C1 segment of cervical spinal cord (tissue), 14 donors: ENCODE measurements around the gene EFEMP2.

Experiments used
- DNase-seq, 14 donors: peaks; one replicate each; lab custom pipeline; 2025; lab: John Stamatoyannopoulos, UW

Gene EFEMP2

DNA sequence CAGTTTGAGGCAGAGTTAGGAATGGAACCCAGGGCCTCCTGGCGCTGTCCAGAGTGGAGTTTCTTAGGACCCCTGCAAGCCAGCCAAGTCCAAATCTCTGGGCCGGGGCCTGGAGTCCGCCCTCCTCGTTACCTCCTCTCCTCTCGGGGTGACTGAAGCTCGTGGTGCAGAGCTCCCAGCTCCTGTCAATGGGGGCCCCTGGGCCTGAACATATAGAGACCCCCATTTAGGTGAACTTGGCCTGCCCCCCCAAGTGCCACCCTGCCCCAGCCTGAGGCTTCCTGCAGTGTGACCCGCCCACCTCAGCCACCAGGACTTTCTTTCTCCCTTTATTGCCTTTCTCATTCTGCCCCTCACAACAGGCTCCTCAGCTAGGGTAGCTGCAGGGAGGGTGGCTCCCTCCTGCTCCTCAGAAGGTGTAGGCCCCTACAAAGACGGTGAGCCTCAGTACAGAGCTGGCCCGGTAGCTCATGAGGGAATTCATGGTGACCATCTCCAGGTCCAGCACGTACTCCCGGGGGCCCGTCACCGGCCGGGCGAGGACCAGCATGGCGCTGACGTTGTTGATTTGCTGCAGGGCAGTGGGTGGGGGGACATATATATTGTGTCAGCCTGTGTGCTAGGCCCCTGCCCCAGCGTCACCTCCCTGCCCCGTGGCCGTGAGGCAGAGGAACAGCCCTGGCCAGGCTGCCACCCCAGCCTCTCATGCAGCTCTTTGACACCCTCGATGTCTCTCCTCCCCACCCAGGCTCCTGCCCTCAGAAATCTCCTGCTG lies 5.9 kb downstream of the EFEMP2 start:
- no peak for DNase-seq

DNA sequence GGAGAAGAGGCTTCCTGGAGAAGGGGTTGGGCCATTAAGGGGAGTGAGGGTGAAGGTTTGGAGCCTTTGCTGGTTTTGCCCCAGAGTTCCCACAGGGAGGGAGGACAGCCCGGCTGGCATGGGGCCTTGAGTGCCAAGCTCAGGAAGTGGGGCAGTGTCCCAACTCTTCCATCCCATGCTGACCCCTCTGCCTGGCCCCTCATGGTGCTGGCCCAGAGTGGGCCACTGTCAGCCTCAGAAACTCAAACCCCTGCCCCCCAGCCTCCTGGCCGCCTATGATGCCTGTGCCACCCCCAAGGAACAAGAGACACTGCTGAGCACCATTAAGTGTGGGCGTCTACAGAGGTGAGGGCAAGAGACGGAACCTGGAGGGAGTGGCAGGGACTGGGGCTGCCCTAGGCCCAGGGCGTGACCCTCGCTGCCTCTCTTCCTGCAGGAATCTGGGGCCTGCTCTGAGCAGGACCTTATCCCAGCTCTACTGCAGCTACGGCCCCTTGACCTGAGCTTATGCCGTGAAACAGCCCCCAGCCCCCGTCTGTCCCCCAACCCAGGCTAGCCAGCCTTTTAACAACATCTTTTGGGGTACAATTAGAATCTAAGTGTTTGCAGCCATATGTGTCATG lies 6.9 kb downstream of the EFEMP2 start:
- DNase-seq = no peak

DNA sequence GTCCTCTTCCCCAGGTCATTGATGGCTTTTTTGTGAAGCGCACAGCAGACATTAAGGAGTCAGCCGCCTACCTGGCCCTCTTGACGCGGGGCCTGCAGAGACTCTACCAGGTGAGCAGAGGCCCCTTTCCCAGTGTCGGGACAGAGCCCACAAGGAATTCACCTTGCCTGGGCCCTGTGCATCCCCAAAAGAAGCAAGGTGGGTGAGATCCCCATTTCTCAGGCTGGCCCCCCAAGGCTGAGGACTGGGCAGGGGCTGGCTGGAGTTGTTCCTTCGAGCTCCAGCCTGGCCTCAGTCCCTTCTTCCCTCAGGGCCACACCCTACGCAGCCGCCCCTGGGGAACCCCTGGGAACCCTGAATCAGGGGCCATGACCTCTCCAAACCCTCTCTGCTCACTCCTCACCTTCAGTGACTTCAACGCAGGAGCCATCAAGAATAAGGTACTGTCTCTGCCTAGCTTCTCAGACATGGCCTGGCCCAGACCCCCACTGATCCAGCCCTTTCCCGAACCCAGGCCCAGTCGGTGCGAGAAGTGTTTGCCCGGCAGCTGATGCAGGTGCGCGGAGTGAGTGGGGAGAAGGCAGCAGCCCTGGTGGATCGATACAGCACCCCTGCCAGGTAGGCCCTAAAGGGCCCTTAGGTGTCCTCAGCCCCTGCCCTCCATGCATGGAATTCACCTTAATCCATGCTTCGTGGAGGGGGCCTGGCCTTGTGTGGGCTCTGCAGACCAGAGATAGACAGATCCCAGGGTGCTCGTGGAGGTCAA lies 7.7 kb downstream of the EFEMP2 start:
- DNase-seq = no peak

DNA sequence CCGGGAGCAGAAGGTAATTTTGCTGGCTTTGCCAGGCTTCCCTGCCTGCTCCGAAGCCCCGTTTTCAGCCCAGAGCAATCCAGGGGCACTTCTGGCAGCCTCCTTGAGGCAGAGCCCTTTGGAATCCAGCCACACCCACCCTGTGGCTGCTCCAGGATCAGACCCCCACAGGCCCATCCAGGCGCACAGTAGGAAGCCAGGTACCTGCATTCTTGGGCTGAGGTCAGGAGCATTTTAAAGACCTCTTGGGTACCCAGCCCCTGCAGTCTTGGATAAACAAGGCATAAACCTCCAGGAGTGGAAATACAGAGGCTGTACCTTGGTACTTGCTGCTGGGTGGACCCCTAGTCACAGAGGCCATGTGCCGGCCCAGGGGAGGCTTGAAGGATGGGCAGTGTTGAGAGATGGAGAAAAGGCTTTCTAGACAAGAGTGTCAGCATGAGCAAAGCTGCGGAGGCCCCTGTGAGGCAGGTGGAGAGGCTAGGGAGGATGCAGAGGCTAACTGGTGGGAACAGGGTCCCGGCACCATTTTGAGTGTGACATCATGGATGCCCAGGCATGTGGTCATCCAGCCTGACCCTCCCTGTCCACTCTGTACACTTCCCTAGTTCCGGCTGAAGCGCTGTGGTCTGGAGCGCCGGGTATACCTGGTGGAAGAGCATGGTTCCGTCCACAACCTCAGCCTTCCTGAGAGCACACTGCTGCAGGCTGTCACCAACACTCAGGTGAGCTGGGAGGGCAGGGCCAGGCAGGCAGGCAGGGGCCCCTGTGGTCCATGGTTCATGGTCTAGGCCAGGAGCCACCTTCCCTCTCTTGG lies 8.5 kb downstream of the EFEMP2 start:
- DNase-seq = no peak

DNA sequence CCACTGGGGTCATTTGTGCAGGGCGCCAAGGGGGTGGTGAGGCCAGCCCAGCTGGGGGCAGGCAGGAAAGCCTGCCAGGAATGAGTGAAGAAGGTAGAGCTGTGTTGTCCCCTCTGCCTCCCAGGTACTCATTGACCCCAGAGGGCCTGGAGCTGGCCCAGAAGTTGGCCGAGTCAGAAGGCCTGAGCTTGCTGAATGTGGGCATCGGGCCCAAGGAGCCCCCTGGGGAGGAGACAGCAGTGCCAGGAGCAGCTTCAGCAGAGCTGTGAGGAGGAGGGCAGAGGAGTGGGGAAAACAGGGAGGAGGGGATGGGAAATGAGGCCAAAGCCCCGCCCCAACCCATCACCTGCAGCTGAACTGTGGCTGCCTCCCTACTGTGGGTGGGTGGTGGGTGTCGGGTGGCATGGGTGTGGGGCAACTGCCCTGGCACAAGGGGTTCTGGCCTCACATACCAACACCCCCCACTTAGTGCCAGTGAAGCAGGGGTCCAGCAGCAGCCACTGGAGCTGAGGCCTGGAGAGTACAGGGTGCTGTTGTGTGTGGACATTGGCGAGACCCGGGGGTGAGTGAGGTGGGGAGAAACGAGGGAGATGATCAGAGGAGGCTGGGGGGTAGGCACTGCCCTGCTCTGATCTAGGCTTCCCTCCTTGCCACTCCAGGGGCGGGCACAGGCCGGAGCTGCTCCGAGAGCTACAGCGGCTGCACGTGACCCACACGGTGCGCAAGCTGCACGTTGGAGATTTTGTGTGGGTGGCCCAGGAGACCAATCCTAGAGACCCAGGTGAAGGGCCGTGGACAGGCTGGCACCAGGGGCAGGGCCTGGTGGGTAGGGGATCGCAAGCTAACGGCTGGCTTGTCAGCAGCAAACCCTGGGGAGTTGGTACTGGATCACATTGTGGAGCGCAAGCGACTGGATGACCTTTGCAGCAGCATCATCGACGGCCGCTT lies 9.4 kb downstream of the EFEMP2 start:
- DNase-seq = no peak

DNA sequence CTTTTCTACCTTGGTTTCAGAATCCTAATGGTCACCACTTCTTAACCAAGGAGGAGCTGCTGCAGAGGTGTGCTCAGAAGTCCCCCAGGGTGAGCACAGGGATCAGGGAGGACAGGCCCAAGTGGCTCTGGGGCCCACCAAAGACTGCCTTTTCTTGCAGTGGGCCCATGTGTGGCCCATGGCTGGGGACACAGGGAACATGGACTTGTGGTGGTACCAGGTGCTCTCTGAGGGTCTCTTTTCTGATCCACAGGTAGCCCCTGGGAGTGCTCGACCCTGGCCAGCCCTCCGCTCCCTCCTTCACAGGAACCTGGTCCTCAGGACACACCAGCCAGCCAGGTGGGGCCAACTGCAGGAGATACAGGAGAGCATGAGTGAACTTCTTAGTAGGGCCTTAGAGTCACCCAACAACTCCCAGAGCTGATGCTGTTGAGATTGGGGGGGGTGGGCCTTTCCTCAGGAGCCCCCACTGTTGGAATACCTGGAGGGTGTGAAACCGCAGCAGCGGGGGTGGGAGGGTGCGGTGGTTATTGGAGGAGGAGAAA lies 10.3 kb downstream of the EFEMP2 start:
- no peak for DNase-seq

DNA sequence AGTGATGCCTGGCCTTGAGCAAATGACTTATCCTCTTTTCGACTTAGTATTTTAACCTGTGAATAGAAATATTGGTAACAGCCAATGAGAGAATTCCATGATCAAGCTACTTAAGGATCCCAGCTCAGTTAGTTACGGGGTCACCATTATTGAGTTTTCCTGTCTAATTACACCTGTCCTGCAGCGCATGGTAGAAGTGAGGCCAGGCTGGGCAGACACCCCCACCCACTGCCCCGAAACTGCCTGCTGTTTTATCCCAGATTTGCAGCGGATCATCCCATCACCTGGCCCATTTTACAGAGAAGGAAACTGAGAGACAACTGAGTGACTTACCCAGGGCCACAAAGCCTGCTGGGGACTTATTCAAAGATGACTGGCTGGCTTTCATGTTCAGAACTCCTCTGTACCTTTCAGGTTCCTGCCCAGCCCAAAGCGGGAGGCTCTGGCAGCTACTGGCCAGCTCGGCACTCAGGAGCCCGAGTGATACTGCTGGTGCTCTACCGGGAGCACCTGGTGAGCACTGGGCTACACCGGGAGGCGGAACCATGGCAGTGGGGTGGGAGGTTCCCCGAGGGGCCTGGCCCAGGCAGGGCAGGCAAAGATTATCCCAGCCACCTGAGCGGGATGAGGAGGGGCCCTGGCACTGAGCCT lies 10.9 kb downstream of the EFEMP2 start:
- DNase-seq = no peak

DNA sequence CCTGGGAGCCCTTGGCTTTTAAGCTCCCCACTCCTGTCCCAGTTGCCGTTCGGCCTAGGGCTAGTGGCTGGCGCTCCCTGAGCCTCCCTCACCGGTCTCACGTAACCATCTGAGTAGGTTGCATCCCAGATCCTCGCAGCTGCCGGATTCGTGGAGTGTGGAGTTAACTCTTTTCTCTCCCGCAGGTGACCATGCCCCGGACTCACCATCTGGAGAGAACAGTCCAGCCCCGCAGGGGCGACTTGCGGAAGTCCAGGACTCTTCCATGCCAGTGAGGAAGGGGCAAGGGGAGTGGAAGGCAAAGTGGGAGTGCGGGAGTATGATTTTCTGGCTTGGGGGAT lies 11.5 kb downstream of the EFEMP2 start:
- no peak for DNase-seq

DNA sequence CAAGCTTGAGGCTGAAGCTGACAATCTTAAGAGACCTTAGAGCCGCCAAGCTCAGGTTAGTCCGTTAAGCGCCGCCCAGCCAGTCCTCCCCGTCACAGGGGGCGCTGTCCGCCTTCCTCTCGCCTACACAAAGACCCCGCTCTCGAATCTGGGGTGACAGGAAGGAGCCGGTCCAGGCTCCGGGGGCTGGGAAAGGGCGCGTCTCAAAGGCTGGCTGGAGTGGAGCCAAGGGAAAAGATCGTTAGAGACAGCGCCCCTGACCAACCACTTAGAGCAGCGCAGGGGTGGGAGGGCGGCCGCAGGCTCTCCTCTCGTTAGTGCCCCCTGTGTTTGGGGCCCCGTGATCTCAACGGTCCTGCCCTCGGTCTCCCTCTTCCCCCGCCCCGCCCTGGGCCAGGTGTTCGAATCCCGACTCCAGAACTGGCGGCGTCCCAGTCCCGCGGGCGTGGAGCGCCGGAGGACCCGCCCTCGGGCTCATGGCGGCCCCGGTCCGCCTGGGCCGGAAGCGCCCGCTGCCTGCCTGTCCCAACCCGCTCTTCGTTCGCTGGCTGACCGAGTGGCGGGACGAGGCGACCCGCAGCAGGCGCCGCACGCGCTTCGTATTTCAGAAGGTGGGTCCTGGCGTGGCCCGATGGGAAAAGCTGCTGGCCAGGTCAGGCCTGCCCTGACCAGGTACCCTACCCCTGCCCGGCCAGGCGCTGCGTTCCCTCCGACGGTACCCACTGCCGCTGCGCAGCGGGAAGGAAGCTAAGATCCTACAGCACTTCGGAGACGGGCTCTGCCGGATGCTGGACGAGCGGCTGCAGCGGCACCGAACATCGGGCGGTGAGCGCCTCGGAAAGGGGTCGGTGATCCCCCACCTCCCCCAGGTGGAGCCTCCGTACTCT lies 12.1 kb downstream of the EFEMP2 start, which contains the start of gene MUS81:
TSS of gene MUS81 (plus strand) at position 156 of the 887 bp plus-strand sequence. CDS start at position 477, 321 bp downstream.
- DNase-seq = peak; percentile 43 to 94 (median 85)

DNA sequence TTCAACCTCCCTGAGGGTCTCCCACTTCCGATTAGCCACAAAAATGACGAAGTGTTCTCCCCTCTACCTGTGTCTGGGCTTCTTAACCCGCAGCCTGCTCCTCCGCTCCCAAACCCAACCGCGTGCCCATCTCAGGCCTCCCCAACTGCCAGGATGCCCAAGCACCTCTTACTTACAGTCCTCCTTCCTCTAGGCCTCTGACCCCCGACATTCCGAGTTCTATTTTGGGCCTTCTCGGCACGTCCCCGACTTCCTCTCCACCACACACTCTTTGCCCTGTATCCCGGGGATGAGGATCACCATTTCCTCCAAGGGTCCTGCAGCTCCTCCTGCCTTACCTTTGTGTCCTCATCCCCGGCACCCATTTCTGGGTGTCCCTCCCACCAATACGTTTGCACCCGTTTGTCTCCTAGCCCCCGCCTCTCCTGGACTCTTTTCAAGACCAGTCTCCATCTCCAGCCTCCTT lies 12.8 kb downstream of the EFEMP2 start:
- DNase-seq = peak in 6 of 14 donors; percentile 72 to 87 (median 78)

DNA sequence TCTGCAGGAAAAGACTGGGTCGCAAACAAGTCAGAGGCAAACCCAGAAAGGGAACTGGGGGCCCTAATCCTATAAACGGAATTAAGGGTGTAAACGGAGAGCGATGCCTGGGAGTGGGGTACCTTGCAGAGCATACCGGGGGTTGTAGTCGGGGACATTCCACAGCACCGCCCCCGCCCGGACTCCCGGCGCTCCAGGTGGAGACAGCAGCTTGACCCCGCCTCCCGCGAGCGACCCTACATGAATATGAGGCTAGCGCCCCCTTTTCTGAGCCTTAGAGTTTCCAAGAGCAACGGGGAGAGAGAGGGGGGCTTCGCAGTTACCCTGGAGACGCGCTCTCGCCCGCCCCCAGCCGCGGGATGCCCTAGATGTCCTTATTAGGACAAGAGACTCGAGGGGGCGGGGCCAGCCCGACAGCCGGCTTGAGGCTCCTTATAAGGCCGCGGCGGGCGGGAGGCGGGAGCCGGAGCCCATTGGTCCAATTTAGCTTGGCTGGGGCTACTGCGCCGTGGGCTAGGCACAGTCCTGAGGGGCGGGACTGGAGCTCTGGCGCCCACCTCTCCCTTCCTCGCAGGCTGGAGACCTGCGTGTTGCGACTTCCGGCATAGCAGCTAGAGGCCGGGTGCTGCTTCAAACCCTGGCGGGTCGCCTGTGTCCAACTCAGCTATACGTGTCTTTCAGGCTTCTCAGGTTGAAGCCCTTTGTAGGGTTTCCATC lies 13.3 kb downstream of the EFEMP2 start:
- DNase-seq = peak; percentile 56 to 97 (median 88)

DNA sequence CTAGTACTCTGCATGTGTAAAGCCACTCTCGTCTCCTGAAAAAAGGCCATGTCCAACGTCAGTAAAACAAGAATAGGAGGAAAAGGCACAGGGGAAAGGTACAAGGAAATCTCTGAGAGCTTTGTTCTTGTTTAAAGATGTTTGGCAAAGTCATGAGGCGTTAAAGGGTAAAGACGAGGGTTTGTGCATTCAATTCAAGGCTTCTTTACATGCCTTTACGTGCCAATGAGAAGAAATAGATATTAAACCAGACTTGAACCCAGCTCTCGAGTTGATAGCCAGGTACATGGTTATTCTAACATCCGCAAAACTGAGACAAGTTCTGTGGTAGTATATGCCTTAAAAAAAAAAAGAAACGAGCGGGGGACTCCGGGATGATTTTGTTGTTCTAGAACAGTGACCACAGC lies 13.9 kb downstream of the EFEMP2 start:
- no peak for DNase-seq

DNA sequence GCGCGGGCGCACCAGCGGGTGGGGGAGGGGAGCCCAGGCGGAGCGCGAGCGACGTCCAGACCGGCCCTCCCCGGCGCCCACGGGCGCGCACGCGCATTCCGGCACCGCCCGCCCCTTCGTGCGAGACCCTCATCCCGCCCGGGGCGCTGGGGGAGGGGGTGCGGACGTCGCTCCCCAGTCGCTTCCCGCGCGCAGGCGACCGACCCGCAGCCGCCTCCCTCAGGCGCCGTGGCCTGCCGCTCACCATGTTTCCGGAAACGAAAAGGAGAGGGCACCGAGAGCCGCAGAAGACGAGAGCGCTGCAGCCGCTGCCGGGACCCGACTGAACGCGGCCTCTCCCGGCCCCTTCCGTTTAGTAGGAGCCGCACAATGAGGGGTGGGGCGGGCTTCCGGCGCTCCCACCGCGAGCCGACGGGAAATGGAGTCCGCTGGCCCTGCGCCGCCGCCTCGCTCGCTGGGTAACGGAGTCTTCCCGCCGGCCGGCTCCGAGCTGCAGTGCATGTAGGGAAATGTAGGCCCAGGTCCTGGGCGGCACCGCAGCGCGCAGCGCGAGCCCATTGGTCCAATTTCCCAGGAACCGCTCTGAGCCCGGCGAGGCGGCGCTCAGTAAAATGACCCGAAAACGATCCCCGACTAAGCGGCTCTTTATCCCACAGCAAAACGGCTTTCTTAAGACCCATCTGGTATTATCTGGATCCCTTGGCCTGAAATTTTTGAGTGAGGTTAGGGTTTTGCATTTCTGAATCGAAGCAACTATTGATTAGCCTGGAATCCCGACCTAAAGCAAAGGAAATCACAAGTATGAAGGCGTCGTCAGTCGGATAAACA lies 14.5 kb downstream of the EFEMP2 start, which contains the start of gene CFL1:
TSS of gene CFL1 (minus strand) at position 328 of the 828 bp plus-strand sequence. CDS start at position 247, 81 bp downstream.
- peak; percentile 83 to 98 (median 96) for DNase-seq

DNA sequence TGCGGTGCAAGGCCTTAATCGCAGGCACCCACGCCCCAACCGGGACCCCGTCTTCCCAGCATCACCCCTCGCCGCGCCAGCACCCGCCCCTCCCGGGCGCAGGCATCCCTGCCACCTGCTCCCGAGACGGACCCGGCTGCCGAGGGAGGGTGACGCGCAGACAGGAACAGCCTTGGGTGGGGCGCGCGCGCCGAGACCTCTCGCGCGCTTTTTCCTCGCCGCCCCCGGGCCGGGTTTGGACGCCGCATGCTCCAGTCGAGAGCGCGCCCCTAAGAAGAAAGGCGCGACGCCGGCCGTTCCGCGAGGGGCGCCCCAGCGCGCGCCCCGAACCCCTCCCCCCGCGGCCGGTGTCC lies 15.1 kb downstream of the EFEMP2 start:
- DNase-seq = peak in 6 of 14 donors; percentile 41 to 72 (median 62)

DNA sequence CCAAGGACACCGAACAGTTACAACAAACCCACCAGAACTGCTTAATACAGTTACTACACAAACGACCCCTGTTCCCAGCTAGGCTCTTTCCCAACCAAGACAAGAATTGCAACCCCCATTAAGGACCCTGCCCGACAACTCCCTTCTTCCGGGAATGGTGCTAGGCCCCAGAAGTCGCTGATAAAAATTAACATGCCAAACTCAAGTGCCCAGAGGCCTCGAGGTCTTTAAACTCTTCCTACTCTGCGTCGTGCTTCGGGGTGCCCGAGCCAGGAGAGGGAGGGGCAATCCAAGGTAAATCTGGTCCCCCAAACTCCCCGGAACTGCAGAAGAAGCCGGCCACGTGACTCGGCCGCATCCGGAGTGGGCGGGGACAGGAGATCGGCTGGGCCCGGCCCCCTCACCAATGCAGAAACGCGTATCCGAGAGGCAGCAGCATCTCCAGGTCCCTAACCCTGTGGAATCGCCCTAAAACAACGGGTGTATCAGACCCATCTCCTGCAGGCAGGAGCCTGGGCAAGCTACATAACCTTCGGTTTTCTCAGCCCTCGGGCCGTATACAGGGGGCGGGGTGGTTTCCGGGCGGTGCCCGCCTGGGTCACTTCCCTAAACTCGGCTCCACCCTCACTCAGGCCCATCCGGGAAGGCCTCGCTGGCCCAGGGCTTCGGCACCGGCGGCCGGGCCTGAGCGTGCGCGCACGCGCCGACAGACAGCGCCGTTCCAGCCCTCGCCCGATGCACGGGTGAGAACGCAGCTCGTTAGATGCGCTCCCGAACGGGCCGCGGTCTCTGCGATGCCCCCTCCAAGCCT lies 15.7 kb downstream of the EFEMP2 start:
- peak in 13 of 14 donors; percentile 45 to 91 (median 75) for DNase-seq

DNA sequence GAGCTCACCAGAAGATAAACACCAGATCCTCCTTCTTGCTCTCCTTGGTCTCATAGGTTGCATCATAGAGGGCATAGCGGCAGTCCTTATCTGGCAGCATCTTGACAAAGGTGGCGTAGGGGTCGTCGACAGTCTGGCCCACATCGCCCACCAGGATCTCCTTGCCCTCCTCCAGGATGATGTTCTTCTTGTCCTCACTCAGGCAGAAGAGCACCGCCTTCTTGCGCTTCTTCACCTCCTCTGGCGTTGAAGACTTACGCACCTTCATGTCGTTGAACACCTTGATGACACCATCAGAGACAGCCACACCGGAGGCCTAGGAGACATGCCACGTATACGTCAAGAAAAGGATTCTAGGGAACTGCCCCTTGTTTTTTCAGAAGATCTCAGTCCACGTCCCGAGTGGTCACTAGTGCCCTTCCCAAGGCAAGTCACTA lies 16.7 kb downstream of the EFEMP2 start:
- DNase-seq = no peak
